ENCODE data around the gene MAP2K1.

GRCh38 chr15:66409565-66410108 is 22.9 kb downstream of the MAP2K1 start:
- TF ChIP-seq CTCF (optimal IDR thresholded peaks at IDR 0.05 in 1 of 3, IDR thresholded peaks at IDR 0.05 in 1 of 3, conservative IDR thresholded peaks at IDR 0.05 in 1 of 3; ENCODE audit: extremely low read depth in 1 of 3, insufficient read depth in 2 of 3, low read length in 3 of 3), result no peak
- no peak for TF ChIP-seq EZH2 (IDR thresholded peaks at IDR 0.05; ENCODE audit: low read length)
